Panc1 (cell line): ENCODE data around the gene NDUFA12. TPM values are rescaled to one million over a fixed set of nuclear protein-coding genes. Genes with fewer than 3 reads are reported as not detected.

Experiments
- ATAC-seq: fragments of 200-7000 bp; cut with Tn5 transposase; 2 replicates; pipeline ENCODE4 v1.9.1; 2020; ENCODE audit warnings: mild to moderate bottlenecking, moderate library complexity
- BruUV-seq: library from RNA; stranded (reverse); fragments of 400-500 nt; replicated peaks from 2 replicates; lab custom pipeline; 2021; lab: Mats Ljungman, UMichigan
- CTCF ChIA-PET: fragments of 300-600 bp; sonication (Branson Sonifier 250); formaldehyde crosslinking; loops from one replicate; lab custom pipeline; 2022; ENCODE audit warnings: antibody characterized with exemption; lab: Charles Lee
- POLR2A ChIA-PET: fragments of 300-600 bp; sonication (Branson Sonifier 250); formaldehyde crosslinking; loops from one replicate; lab custom pipeline; 2022; ENCODE audit warnings: antibody characterized with exemption; lab: Charles Lee
- DNase-seq: peaks from one replicate; pipeline ENCODE4 v3.0.0-alpha.2; 2010; ENCODE audit warnings: low read depth, low spot score
- H3K27ac ChIP-seq: 2 replicates; pipeline ENCODE4 v1.5.1; 2011; ENCODE audit warnings: mild to moderate bottlenecking, low read length, inconsistent platforms
- H3K27me3 ChIP-seq: fragments of 200-500 bp; sonication (Bioruptor generic); 2 replicates; pipeline ENCODE4 v1.6.0; 2014; ENCODE audit warnings: low read length, inconsistent platforms; ENCODE audit not compliant: control insufficient read depth, insufficient read depth
- H3K36me3 ChIP-seq: fragments of 200-500 bp; sonication (Bioruptor generic); 2 replicates; pipeline ENCODE4 v1.5.1; 2014; ENCODE audit warnings: inconsistent platforms, mild to moderate bottlenecking, low read length, moderate library complexity; ENCODE audit not compliant: control insufficient read depth, insufficient read depth
- H3K4me1 ChIP-seq: 2 replicates; pipeline ENCODE4 v1.5.1; 2011; ENCODE audit warnings: inconsistent platforms, mild to moderate bottlenecking, low read length, moderate library complexity; ENCODE audit not compliant: control insufficient read depth, insufficient read depth
- H3K4me3 ChIP-seq, 2 experiments: 2 replicates each; pipeline ENCODE4 v1.5.1; 2011 to 2012; ENCODE audit warnings: low read depth in 2 of 2, low read length in 2 of 2, mild to moderate bottlenecking in 2 of 2, inconsistent platforms in 1 of 2, moderate library complexity in 1 of 2
- H3K9me3 ChIP-seq: fragments of 200-500 bp; sonication (Bioruptor generic); 2 replicates; pipeline ENCODE4 v1.5.1; 2014; ENCODE audit warnings: low read depth, mild to moderate bottlenecking, inconsistent platforms, low read length, moderate library complexity; ENCODE audit not compliant: control insufficient read depth, insufficient read depth
- CTCF ChIP-seq: fragments of 450-650 bp; IDR thresholded peaks from 2 replicates; pipeline ENCODE4 v1.5.1; 2017; ENCODE audit warnings: mild to moderate bottlenecking
- POLR2AphosphoS5 ChIP-seq: IDR thresholded peaks from 2 replicates; pipeline ENCODE4 v1.6.1; 2012; ENCODE audit warnings: mild to moderate bottlenecking, low read depth, low read length, moderate library complexity
- REST ChIP-seq, 2 experiments: IDR thresholded peaks; 2 replicates each; pipeline ENCODE4 v1.6.1; 2011 to 2012; ENCODE audit warnings: low read depth in 2 of 2, control low read depth in 1 of 2, low read length in 1 of 2, mild to moderate bottlenecking in 1 of 2, moderate library complexity in 1 of 2; ENCODE audit not compliant: insufficient read depth in 1 of 2
- SIN3A ChIP-seq: IDR thresholded peaks from 2 replicates; pipeline ENCODE4 v1.6.1; 2012; ENCODE audit warnings: low read depth, mild to moderate bottlenecking, low read length, moderate library complexity, borderline replicate concordance; ENCODE audit not compliant: insufficient read depth
- TCF7L2 ChIP-seq: IDR thresholded peaks from 2 replicates; pipeline ENCODE4 v1.6.1; 2011; ENCODE audit warnings: mild to moderate bottlenecking, low read depth, low read length, inconsistent platforms
- in situ Hi-C: cut with HindIII; loops from 2 replicates; pipeline ENCODE4 v1.10.0; 2016; ENCODE audit warnings: low sequenced_read_pairs, low pct_unique_long_range_greater_than_20kb
- intact Hi-C: fragments of 100-400 bp; cut with micrococcal nuclease; formaldehyde crosslinking; loops from one replicate; pipeline ENCODE4 v1.10.0; 2022; ENCODE audit not compliant: unreplicated experiment
- total RNA-seq: library from RNA; stranded (reverse); gene quantifications from one replicate; pipeline ENCODE4 v1.2.1, GENCODE V29; 2021; ENCODE audit not compliant: unreplicated experiment

Gene NDUFA12
- total RNA-seq, 1 experiment from 2014 or later: 108 TPM

GRCh38 chr12:94998326-94998725 lies 5.2 kb downstream of the NDUFA12 start:
- CTCF ChIA-PET: no interaction called here
- in situ Hi-C loops (no loop called here), intact Hi-C loops (no loop called here)
- no peak for TF ChIP-seq SIN3A
- TF ChIP-seq REST (IDR thresholded peaks at IDR 0.05; ENCODE audit: insufficient read depth in 1 of 2, low read depth in 2 of 2, low read length in 1 of 2): no peak
- TF ChIP-seq TCF7L2: no peak
- TF ChIP-seq POLR2AphosphoS5: no peak
- no peak for TF ChIP-seq CTCF
- no TSS peak for BruUV-seq
- no peak for DNase-seq
- ATAC-seq: no peak
- peaks cover 4% of the 10 kb centered on the region; the same call in 1 of the 2 replicates for H3K4me1 ChIP-seq
- peaks cover 5% of the 10 kb centered on the region; the same call in 1 of the 2 replicates for H3K36me3 ChIP-seq
- H3K27me3 ChIP-seq: no peaks in the 10 kb centered on the region
- H3K9me3 ChIP-seq: no peaks in the 10 kb centered on the region
- H3K4me3 ChIP-seq: no peak overlapping the region
- POLR2A ChIA-PET: no interaction called here
- H3K27ac ChIP-seq: no peak overlapping the region

GRCh38 chr12:94997726-94998125 lies 5.8 kb downstream of the NDUFA12 start:
- no peaks in the 10 kb centered on the region for H3K27me3 ChIP-seq
- H3K36me3 ChIP-seq: peaks cover 2% of the 10 kb centered on the region; the same call in 1 of the 2 replicates
- BruUV-seq: no TSS peak
- DNase-seq: no peak
- no peak overlapping the region for H3K4me3 ChIP-seq
- in situ Hi-C loops: no loop called here
- ChIA-PET CTCF (no interaction called here), POLR2A (no interaction called here)
- TF ChIP-seq SIN3A (no peak), TCF7L2 (no peak), POLR2AphosphoS5 (no peak), CTCF (no peak), REST (IDR thresholded peaks at IDR 0.05; ENCODE audit: insufficient read depth in 1 of 2, low read depth in 2 of 2, low read length in 1 of 2) (no peak)
- H3K9me3 ChIP-seq: no peaks in the 10 kb centered on the region
- peaks cover 4% of the 10 kb centered on the region; the same call in 1 of the 2 replicates for H3K4me1 ChIP-seq
- ATAC-seq: no peak
- intact Hi-C loops: no loop called here
- H3K27ac ChIP-seq: no peak overlapping the region
